ENCODE measurements around the gene TCP11X1. TPM values are rescaled to one million over a fixed set of nuclear protein-coding genes. Genes with fewer than 3 reads are reported as not detected.
"Not testable (repeated sequence)": the region's sequence is repeated elsewhere in the genome, so short reads cannot be mapped to it uniquely, and the experiment has no call there.

TCP11X1 gene
- not detected in 2 replicates for polyA plus RNA-seq (2012; rRNA removed)
- polyA plus RNA-seq (2012; cell fraction: cytosol; rRNA removed): not detected in 2 replicates
- polyA plus RNA-seq (2012; cell fraction: nucleus; rRNA removed): not detected in 2 replicates

GRCh38 chrX:102214986-102215385 is at the start of gene TCP11X1:
TSS of gene TCP11X1 (plus strand) at chrX:102215301.
- WGBS (ENCODE audit: low lambda C conversion rate): no CpG with 5 or more reads among the region's 15 CpGs

GRCh38 chrX:102185967-102186720 is 29.0 kb upstream of the TCP11X1 start:
- H3K9ac ChIP-seq: no peak overlapping the region
- H3K27me3 ChIP-seq (ENCODE audit: insufficient read depth): no peaks in the 10 kb centered on the region
- CTCF ChIA-PET: no interaction called here
- H3K4me3 ChIP-seq (ENCODE audit: low read depth in 2 of 2, low read length in 1 of 2): no peak overlapping the region
- POLR2A ChIA-PET: no interaction called here
- H3K9me2 ChIP-seq: no peaks in the 10 kb centered on the region
- no peak overlapping the region for H2AFZ ChIP-seq (ENCODE audit: low read depth)
- H3K9me3 ChIP-seq: no peaks in the 10 kb centered on the region
- 10% methylated on average over 7 of the region's 7 CpGs for WGBS (ENCODE audit: low lambda C conversion rate)
- DNase-seq: no peak
- H3K27ac ChIP-seq (ENCODE audit: low read depth in 2 of 2, low read length in 1 of 2): no peak overlapping the region
- no peaks in the 10 kb centered on the region for H3K36me3 ChIP-seq (replicated peaks in 1 of 2; ENCODE audit: control insufficient read depth in 1 of 2, insufficient read depth in 2 of 2, low read length in 1 of 2)
- no peaks in the 10 kb centered on the region for H4K20me1 ChIP-seq (ENCODE audit: insufficient read depth)
- no peaks in the 10 kb centered on the region for H3K79me2 ChIP-seq (ENCODE audit: insufficient read depth)
- H3K4me1 ChIP-seq (ENCODE audit: control insufficient read depth in 1 of 2, insufficient read depth in 2 of 2, low read depth in 1 of 2, low read length in 1 of 2): no peaks in the 10 kb centered on the region
- H3K4me2 ChIP-seq: no peak overlapping the region
- H3F3A ChIP-seq (replicated peaks; ENCODE audit: insufficient read depth): no peaks in the 10 kb centered on the region
- TF ChIP-seq FOXM1 (IDR thresholded peaks at IDR 0.05; ENCODE audit: low read depth) (no peak), RCOR1 (IDR thresholded peaks at IDR 0.05; ENCODE audit: low read length) (no peak), CHD2 (IDR thresholded peaks at IDR 0.05; ENCODE audit: low read length, partially characterized antibody) (no peak), TEAD4 (IDR thresholded peaks at IDR 0.05; ENCODE audit: borderline replicate concordance, insufficient read depth) (no peak), EZH2phosphoT487 (IDR thresholded peaks at IDR 0.05; ENCODE audit: borderline replicate concordance, low read depth) (no peak), ZBTB33 (IDR thresholded peaks at IDR 0.05; ENCODE audit: borderline replicate concordance, low read depth) (no peak), PBX3 (IDR thresholded peaks at IDR 0.05) (no peak), IRF3 (IDR thresholded peaks at IDR 0.05; ENCODE audit: low read depth, low read length) (no peak), RFX5 (IDR thresholded peaks at IDR 0.05; ENCODE audit: low read length) (no peak), EP300 (IDR thresholded peaks at IDR 0.05; ENCODE audit: borderline replicate concordance in 1 of 2, low read depth in 1 of 2, low read length in 1 of 2) (no peak), MAX (IDR thresholded peaks at IDR 0.05; ENCODE audit: low read depth) (no peak), POLR2AphosphoS5 (IDR thresholded peaks at IDR 0.05; ENCODE audit: low read depth, low read length) (no peak), YY1 (IDR thresholded peaks at IDR 0.05; ENCODE audit: low read depth) (no peak), MXI1 (IDR thresholded peaks at IDR 0.05; ENCODE audit: low read depth, low read length) (no peak), GATA2 (CRISPR knock-in tag; IDR thresholded peaks at IDR 0.05) (no peak), REST (IDR thresholded peaks at IDR 0.05; ENCODE audit: low read depth, low read length) (no peak), USF2 (IDR thresholded peaks at IDR 0.05; ENCODE audit: borderline replicate concordance, low read depth, low read length) (no peak)

More at GRCh38 chrX:102214986-102215385, at the start of gene TCP11X1:
- DNase-seq; H3K9ac ChIP-seq; POLR2A ChIA-PET; H3K36me3 ChIP-seq (replicated peaks in 1 of 2; ENCODE audit: control insufficient read depth in 1 of 2, insufficient read depth in 2 of 2, low read length in 1 of 2); H3K27me3 ChIP-seq (ENCODE audit: insufficient read depth); H2AFZ ChIP-seq (ENCODE audit: low read depth); H3K4me2 ChIP-seq; H3K9me3 ChIP-seq; H3K27ac ChIP-seq (ENCODE audit: low read depth in 2 of 2, low read length in 1 of 2); H3K79me2 ChIP-seq (ENCODE audit: insufficient read depth); CTCF ChIA-PET; H3K4me1 ChIP-seq (ENCODE audit: control insufficient read depth in 1 of 2, insufficient read depth in 2 of 2, low read depth in 1 of 2, low read length in 1 of 2); H3K4me3 ChIP-seq (ENCODE audit: low read depth in 2 of 2, low read length in 1 of 2); H3F3A ChIP-seq (replicated peaks; ENCODE audit: insufficient read depth); H3K9me2 ChIP-seq; H4K20me1 ChIP-seq (ENCODE audit: insufficient read depth): not testable (repeated sequence)

All from SK-N-SH (cell line).